Measurements from ENCODE around the gene FEV. TPM values are rescaled to one million over a fixed set of nuclear protein-coding genes. Genes with fewer than 3 reads are reported as not detected.
A peak's percentile ranks its signal among the peaks of the same experiment; 100 is the strongest.

Gene FEV
- total RNA-seq, 1 experiment from 2014 or later = not detected

Small RNA genes lying within 50 kb of the gene (small RNA-seq; reads per million reads assigned to genes)
- 0.87 reads per million, percentile 25 among the genes with 10 or more reads in this experiment for gene MIR375

Other genes with a start within 250 kb of the FEV start
- 0.29 TPM in 1 of 2 replicates, not detected in the other for gene CYP27A1, start 203.0 kb downstream of the FEV start, total RNA-seq (2014; rRNA removed; shearing (Covaris generic); ENCODE audit: low replicate concordance)
- not detected in 2 replicates for gene PRKAG3, start 153.4 kb downstream of the FEV start, total RNA-seq (2014; rRNA removed; shearing (Covaris generic); ENCODE audit: low replicate concordance)
- gene WNT6, start 125.4 kb downstream of the FEV start, total RNA-seq (2014; rRNA removed; shearing (Covaris generic); ENCODE audit: low replicate concordance) = 7.8 and 7.9 TPM in 2 replicates
- gene WNT10A, start 104.3 kb downstream of the FEV start, total RNA-seq (2014; rRNA removed; shearing (Covaris generic); ENCODE audit: low replicate concordance) = 2.9 and 3.8 TPM in 2 replicates
- gene CDK5R2, start 25.5 kb downstream of the FEV start, total RNA-seq (2014; rRNA removed; shearing (Covaris generic); ENCODE audit: low replicate concordance) = 0.61 TPM in 1 of 2 replicates, not detected in the other
- not detected in 2 replicates for gene CRYBA2, start 8.2 kb upstream of the FEV start, total RNA-seq (2014; rRNA removed; shearing (Covaris generic); ENCODE audit: low replicate concordance)
- 0.11 TPM in 1 of 2 replicates, not detected in the other for gene CFAP65, start 56.3 kb upstream of the FEV start, total RNA-seq (2014; rRNA removed; shearing (Covaris generic); ENCODE audit: low replicate concordance)
- gene IHH, start 75.7 kb upstream of the FEV start, total RNA-seq (2014; rRNA removed; shearing (Covaris generic); ENCODE audit: low replicate concordance) = not detected in 2 replicates
- gene NHEJ1, start 175.6 kb upstream of the FEV start, total RNA-seq (2014; rRNA removed; shearing (Covaris generic); ENCODE audit: low replicate concordance) = 10.4 and 21.5 TPM in 2 replicates
- gene SLC23A3, start 184.8 kb upstream of the FEV start, total RNA-seq (2014; rRNA removed; shearing (Covaris generic); ENCODE audit: low replicate concordance) = 2.7 and 3.5 TPM in 2 replicates
- 38.7 and 64.8 TPM in 2 replicates for gene CNPPD1, start 191.7 kb upstream of the FEV start, total RNA-seq (2014; rRNA removed; shearing (Covaris generic); ENCODE audit: low replicate concordance)
- gene RETREG2, start 193.1 kb upstream of the FEV start, total RNA-seq (2014; rRNA removed; shearing (Covaris generic); ENCODE audit: low replicate concordance) = 61.1 and 93.8 TPM in 2 replicates
- 28.0 and 37.6 TPM in 2 replicates for gene ZFAND2B, start 221.6 kb upstream of the FEV start, total RNA-seq (2014; rRNA removed; shearing (Covaris generic); ENCODE audit: low replicate concordance)
- 14.3 and 28.4 TPM in 2 replicates for gene ABCB6, start 233.8 kb upstream of the FEV start, total RNA-seq (2014; rRNA removed; shearing (Covaris generic); ENCODE audit: low replicate concordance)
- 16.6 and 25.9 TPM in 2 replicates for gene ATG9A, start 244.5 kb upstream of the FEV start, total RNA-seq (2014; rRNA removed; shearing (Covaris generic); ENCODE audit: low replicate concordance)
- 159 and 230 TPM in 2 replicates for gene ANKZF1, start 244.6 kb upstream of the FEV start, total RNA-seq (2014; rRNA removed; shearing (Covaris generic); ENCODE audit: low replicate concordance)

All from Karpas-422 (cell line).